Pancreas (tissue), 10 donors: Measurements from ENCODE around the gene ATXN10. TPM values are rescaled to one million over a fixed set of nuclear protein-coding genes. Genes with fewer than 3 reads are reported as not detected.
"Not testable (repeated sequence)": the region's sequence is repeated elsewhere in the genome, so short reads cannot be mapped to it uniquely, and the experiment has no call there.

ENCODE experiments used
- ATAC-seq, 4 donors: fragments of 200-7000 bp; cut with Tn5 transposase; one replicate each; pipeline versions ENCODE4 v1.8.0 to v1.9.1; 2020; ENCODE audit warnings: mild to moderate bottlenecking in 4 of 4, moderate library complexity in 4 of 4
- DNase-seq, 6 donors: peaks; one replicate each; pipeline ENCODE4 v3.0.0-alpha.2; 2020
- FAIRE-seq: peaks from 2 replicates; lab custom pipeline; 2012; peaks lifted over from hg19 to GRCh38; lab: Jason Lieb, UNC
- H3K27ac ChIP-seq, 4 donors: fragments of 200-600 bp; sonication (generic); 1 replicate in 3 of 4; 2 replicates in 1 of 4; pipeline versions ENCODE4 v1.5.0 to v1.8.0; 2020
- H3K27me3 ChIP-seq, 4 donors: fragments of 200-600 bp; one replicate each; pipeline ENCODE4 v1.8.0; 2021
- H3K36me3 ChIP-seq, 3 donors: fragments of 200-600 bp; sonication (generic) in 1 of 3; one replicate each; pipeline versions ENCODE4 v1.5.0 to v1.8.0; 2020 to 2021
- H3K4me1 ChIP-seq, 3 donors: fragments of 200-600 bp; one replicate each; pipeline ENCODE4 v1.8.0; 2021
- H3K4me3 ChIP-seq, 4 donors: fragments of 200-600 bp; sonication (generic) in 2 of 4; one replicate each; pipeline versions ENCODE4 v1.5.0 to v1.8.0; 2020 to 2021
- H3K9me3 ChIP-seq, 4 donors: fragments of 200-600 bp; one replicate each; pipeline ENCODE4 v1.8.0; 2021
- CTCF ChIP-seq, 4 donors: fragments of 200-600 bp; sonication (generic) in 3 of 4; IDR thresholded peaks; one replicate each; pipeline versions ENCODE4 v1.5.0 to v1.8.0; 2021; ENCODE audit warnings: antibody characterized with exemption in 4 of 4
- WGBS, 2 donors: extraction: QIAGEN DNeasy Blood & Tissue Kit; methylation state at CpG; one replicate each; pipeline ENCODE4 v1.1.7; 2013; 5-methylcytosine and 5-hydroxymethylcytosine counted together
- intact Hi-C, 3 donors: fragments of 100-400 bp; cut with DNase I; formaldehyde crosslinking; loops; one replicate each; pipeline versions ENCODE4 v1.11.1 to v1.14.2; 2022
- polyA plus RNA-seq, 2 donors: library from polyadenylated mRNA; stranded (reverse); fragments of 200-250 nt; gene quantifications; one replicate each; pipeline ENCODE4 v1.2.3, GENCODE V29; 2013
- total RNA-seq, 6 donors: library from RNA; stranded (reverse); fragmentation: NEBNext Ultra II Directional in 4 of 6; extraction: Animal tissue kit (Norgen Biotek cat#: 25700) in 4 of 6; gene quantifications; one replicate each; pipeline versions ENCODE4 v1.2.1 to v1.2.4, GENCODE V29; 2021 to 2023
- donor health status: healthy with polysubstance abuse.
- donor health status: DM: no; HTN: no; CAD: no; lungs with moderate emphysema.
- donor health status: DM: no; HTN: no; CAD: no.
- donor health status: control.
- donor health status: control.
- donor health status: Bipolar disorder and iron deficiency.
- donor health status: DM: yes; HTN: yes; CAD: no.
- donor health status: DM: no; HTN: no; CAD: no.
- donor health status: DM: no; HTN: no; CAD: no.
- donor health status: DM: yes; HTN: yes; CAD: no.

The ATXN10 gene
- total and polyA plus RNA-seq, 8 donors, result 19.1 to 75.1 (median 62.4) TPM

- Histone ChIP-seq H3K9me3 (no peaks in the 10 kb centered on the region), H3K4me1 (no peaks in the 10 kb centered on the region), H3K27ac (no peak overlapping the region), H3K27me3 (no peaks in the 10 kb centered on the region), H3K4me3 (no peak overlapping the region), H3K36me3 (peaks cover 0 to 3% (median 0%) of the 10 kb centered on the region in 3 donors)
- intact Hi-C loops, result no loop called here
- ATAC-seq (no peak), DNase-seq (no peak), FAIRE-seq (no peak)
- TF ChIP-seq CTCF (IDR thresholded peaks at IDR 0.05), result no peak
- 91 to 97% methylated on average over 3 of the region's 3 CpGs for WGBS, 2 donors
Observed at GRCh38 chr22:45710469-45710868, 38.8 kb downstream of the ATXN10 start.

GRCh38 chr22:45714390-45714789 lies 42.8 kb downstream of the ATXN10 start:
- intact Hi-C loops, ATAC-seq, DNase-seq, H3K9me3 ChIP-seq, H3K27ac ChIP-seq, H3K4me3 ChIP-seq, FAIRE-seq, H3K27me3 ChIP-seq, H3K4me1 ChIP-seq: not testable (repeated sequence)
- 97 to 99% methylated on average over 4 of the region's 4 CpGs for WGBS, 2 donors
- peaks cover 0 to 10% (median 0%) of the 10 kb centered on the region in 3 donors for H3K36me3 ChIP-seq

- H3K9me3 ChIP-seq, result no peaks in the 10 kb centered on the region
- FAIRE-seq, result no peak
- WGBS, 2 donors, result 95 to 96% methylated on average over 1 of the region's 1 CpG
- H3K4me3 ChIP-seq, result no peak overlapping the region
- no peak for ATAC-seq
- peaks cover 0 to 7% (median 0%) of the 10 kb centered on the region in 3 donors for H3K36me3 ChIP-seq
- no peak overlapping the region for H3K27ac ChIP-seq
- peaks cover 0 to 5% (median 0%) of the 10 kb centered on the region in 3 donors for H3K4me1 ChIP-seq
- TF ChIP-seq CTCF (IDR thresholded peaks at IDR 0.05), result no peak
- intact Hi-C loops, result no loop called here
- H3K27me3 ChIP-seq, result no peaks in the 10 kb centered on the region
- no peak for DNase-seq
Observed at GRCh38 chr22:45717789-45718188, 46.2 kb downstream of the ATXN10 start.

DNA sequence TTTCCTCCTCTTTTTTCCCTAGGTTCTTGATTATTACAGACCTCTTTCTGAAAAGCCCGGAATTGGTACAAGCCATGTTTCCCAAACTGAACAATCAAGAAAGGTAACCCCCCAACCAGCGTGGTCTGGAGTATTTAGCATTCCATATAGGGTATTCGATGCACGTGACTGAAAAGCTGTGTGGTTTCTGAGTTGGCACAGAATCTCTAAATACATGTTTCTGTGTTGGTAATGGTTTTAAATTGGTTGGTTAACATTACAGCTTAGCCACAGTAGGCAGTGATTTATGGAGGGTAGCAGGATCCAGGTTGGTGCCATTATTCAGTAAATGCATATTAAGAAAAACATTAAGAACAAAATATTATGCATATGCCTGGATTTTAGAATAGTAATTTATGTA lies 46.8 kb downstream of the ATXN10 start:
- Histone ChIP-seq H3K4me1 (peaks cover 0 to 5% (median 0%) of the 10 kb centered on the region in 3 donors), H3K9me3 (no peaks in the 10 kb centered on the region), H3K27me3 (no peaks in the 10 kb centered on the region), H3K27ac (no peak overlapping the region), H3K36me3 (peaks cover 0 to 7% (median 0%) of the 10 kb centered on the region in 3 donors), H3K4me3 (no peak overlapping the region)
- ATAC-seq (no peak), FAIRE-seq (no peak), DNase-seq (no peak)
- whole genome bisulfite sequencing, 2 donors, result 97 to 98% methylated on average over 4 of the region's 4 CpGs
- intact Hi-C loops, result no loop called here
- TF ChIP-seq CTCF (IDR thresholded peaks at IDR 0.05), result no peak

GRCh38 chr22:45720839-45721378 lies 49.3 kb downstream of the ATXN10 start:
- no peak for FAIRE-seq
- Histone ChIP-seq H3K27ac (no peak overlapping the region), H3K4me3 (no peak overlapping the region), H3K9me3 (no peaks in the 10 kb centered on the region), H3K36me3 (peaks cover 0 to 7% (median 0%) of the 10 kb centered on the region in 3 donors), H3K27me3 (no peaks in the 10 kb centered on the region), H3K4me1 (peaks cover 0 to 5% (median 0%) of the 10 kb centered on the region in 3 donors)
- no peak for DNase-seq
- ATAC-seq, result no peak
- WGBS, 2 donors, result 93 to 94% methylated on average over 5 of the region's 5 CpGs
- intact Hi-C loops, result no loop called here
- no peak for TF ChIP-seq CTCF (IDR thresholded peaks at IDR 0.05)
